ENCODE results near the gene FAM47E.

DNA sequence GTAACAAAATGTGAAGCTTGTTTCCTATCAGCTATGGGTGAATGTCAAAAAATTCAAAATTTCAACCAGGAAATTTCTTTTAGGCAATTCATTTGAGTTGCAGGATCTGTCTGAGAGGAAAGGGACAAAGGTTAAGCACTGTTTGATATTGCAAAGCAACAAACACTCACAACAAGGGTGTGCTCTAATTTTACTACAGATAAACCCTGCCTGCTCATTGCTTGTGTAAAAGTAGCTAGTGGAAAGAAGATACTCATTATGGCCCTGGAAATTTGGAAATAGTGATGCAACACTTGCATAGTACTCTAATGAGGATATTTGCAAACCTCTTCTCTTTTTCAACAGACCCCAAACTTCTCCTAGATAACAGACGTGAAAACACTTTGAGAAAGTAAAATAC lies 27.1 kb downstream of the FAM47E start:
- TF ChIP-seq RAD21 (IDR thresholded peaks at IDR 0.05) (peak; percentile 60 to 64), SP1 (IDR thresholded peaks at IDR 0.05) (peak; percentile 93), GABPA (IDR thresholded peaks at IDR 0.05 in 1 of 2, conservative IDR thresholded peaks at IDR 0.05 in 1 of 2) (no peak), NR2F2 (IDR thresholded peaks at IDR 0.05) (peak; percentile 17), MAX (IDR thresholded peaks at IDR 0.05) (peak; percentile 90), ZBTB33 (IDR thresholded peaks at IDR 0.05) (peak; percentile 44), TAF1 (conservative IDR thresholded peaks at IDR 0.05) (peak; percentile 14), RXRA (IDR thresholded peaks at IDR 0.05) (peak; percentile 77 to 82)
- TF ChIP-seq, protein P1, sequence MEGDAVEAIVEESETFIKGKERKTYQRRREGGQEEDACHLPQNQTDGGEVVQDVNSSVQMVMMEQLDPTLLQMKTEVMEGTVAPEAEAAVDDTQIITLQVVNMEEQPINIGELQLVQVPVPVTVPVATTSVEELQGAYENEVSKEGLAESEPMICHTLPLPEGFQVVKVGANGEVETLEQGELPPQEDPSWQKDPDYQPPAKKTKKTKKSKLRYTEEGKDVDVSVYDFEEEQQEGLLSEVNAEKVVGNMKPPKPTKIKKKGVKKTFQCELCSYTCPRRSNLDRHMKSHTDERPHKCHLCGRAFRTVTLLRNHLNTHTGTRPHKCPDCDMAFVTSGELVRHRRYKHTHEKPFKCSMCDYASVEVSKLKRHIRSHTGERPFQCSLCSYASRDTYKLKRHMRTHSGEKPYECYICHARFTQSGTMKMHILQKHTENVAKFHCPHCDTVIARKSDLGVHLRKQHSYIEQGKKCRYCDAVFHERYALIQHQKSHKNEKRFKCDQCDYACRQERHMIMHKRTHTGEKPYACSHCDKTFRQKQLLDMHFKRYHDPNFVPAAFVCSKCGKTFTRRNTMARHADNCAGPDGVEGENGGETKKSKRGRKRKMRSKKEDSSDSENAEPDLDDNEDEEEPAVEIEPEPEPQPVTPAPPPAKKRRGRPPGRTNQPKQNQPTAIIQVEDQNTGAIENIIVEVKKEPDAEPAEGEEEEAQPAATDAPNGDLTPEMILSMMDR (IDR thresholded peaks at IDR 0.05; ENCODE audit: low read depth, low read length, missing input control) = no peak

All from liver (tissue), 3 donors.